ENCODE measurements around the gene FEN1.
A peak's percentile ranks its signal among the peaks of the same experiment; 100 is the strongest.

FEN1 gene

GRCh38 chr11:61830237-61831105, 37.8 kb downstream of the FEN1 start (continued):
- TF ChIP-seq REST (tag by site-specific recombination; IDR thresholded peaks at IDR 0.05) (no peak), ZNF266 (tag by site-specific recombination; IDR thresholded peaks at IDR 0.05; ENCODE audit: low read depth) (no peak), ZBTB49 (tag by site-specific recombination; IDR thresholded peaks at IDR 0.05; ENCODE audit: low read depth) (no peak), KLF16 (tag by site-specific recombination; IDR thresholded peaks at IDR 0.05) (no peak), ZNF777 (tag by site-specific recombination; IDR thresholded peaks at IDR 0.05; ENCODE audit: borderline replicate concordance) (no peak), ZNF837 (tag by site-specific recombination; IDR thresholded peaks at IDR 0.05) (no peak), ZNF146 (tag by site-specific recombination; IDR thresholded peaks at IDR 0.05) (no peak), ZNF239 (tag by site-specific recombination; IDR thresholded peaks at IDR 0.05) (no peak)

- Histone ChIP-seq H3K9me3 (ENCODE audit: control insufficient read depth, insufficient read depth, low read depth, low read length) (no peaks in the 10 kb centered on the region), H3K4me1 (ENCODE audit: control insufficient read depth, insufficient read depth, low read length) (peaks cover 10% of the 10 kb centered on the region; the same call in 1 of the 2 replicates), H3K27ac (ENCODE audit: extremely low read depth, low read depth, low read length) (no peak overlapping the region), H3K36me3 (ENCODE audit: control insufficient read depth in 2 of 2, insufficient read depth in 1 of 2, low read length in 2 of 2) (no peaks in the 10 kb centered on the region), H3K4me3 (ENCODE audit: low read depth, low read length) (no peak overlapping the region)
- TF ChIP-seq ZNF174 (tag by site-specific recombination; IDR thresholded peaks at IDR 0.05) = no peak
- peak; percentile 79 for TF ChIP-seq REST (tag by site-specific recombination; IDR thresholded peaks at IDR 0.05)
- POLR2A ChIA-PET = interaction anchor here (0.5 to 1.2 kb wide), 2 partner anchors 17 to 195 kb away, joined by 4 to 6 read pairs; no protein-coding TSS in a partner anchor
- CTCF ChIA-PET = interaction anchor here (0.8 kb wide), 1 partner anchor 35 kb away, joined by 3 read pairs; no protein-coding TSS in a partner anchor
These were observed 39.5 kb downstream of the FEN1 start for GRCh38 chr11:61832207-61832606.

GRCh38 chr11:61832754-61833153, 40.0 kb downstream of the FEN1 start:
- POLR2A ChIA-PET = no interaction called here
- Histone ChIP-seq H3K9me3 (ENCODE audit: control insufficient read depth, insufficient read depth, low read depth, low read length) (no peaks in the 10 kb centered on the region), H3K4me1 (ENCODE audit: control insufficient read depth, insufficient read depth, low read length) (peaks cover 10% of the 10 kb centered on the region; the same call in 1 of the 2 replicates), H3K27ac (ENCODE audit: extremely low read depth, low read depth, low read length) (no peak overlapping the region), H3K4me3 (ENCODE audit: low read depth, low read length) (no peak overlapping the region), H3K36me3 (ENCODE audit: control insufficient read depth in 2 of 2, insufficient read depth in 1 of 2, low read length in 2 of 2) (no peaks in the 10 kb centered on the region)
- CTCF ChIA-PET = no interaction called here
- TF ChIP-seq OVOL3 (tag by site-specific recombination; IDR thresholded peaks at IDR 0.05) (no peak), ZNF202 (tag by site-specific recombination; IDR thresholded peaks at IDR 0.05; ENCODE audit: borderline replicate concordance) (no peak), ZNF585B (tag by site-specific recombination; IDR thresholded peaks at IDR 0.05) (no peak), TRIM28 (IDR thresholded peaks at IDR 0.05; ENCODE audit: borderline replicate concordance, low read length) (no peak), KLF17 (tag by site-specific recombination; IDR thresholded peaks at IDR 0.05) (no peak), ZNF426 (tag by site-specific recombination; IDR thresholded peaks at IDR 0.05) (no peak), ZNF335 (tag by site-specific recombination; conservative IDR thresholded peaks at IDR 0.05) (no peak), ZNF521 (tag by site-specific recombination; IDR thresholded peaks at IDR 0.05) (no peak), ZNF624 (tag by site-specific recombination; IDR thresholded peaks at IDR 0.05) (no peak), GLI2 (tag by site-specific recombination; IDR thresholded peaks at IDR 0.05; ENCODE audit: borderline replicate concordance, low read depth) (no peak)
